ENCODE data around the gene MAPKBP1.

MAPKBP1 gene

GRCh38 chr15:41777421-41777973, 3.2 kb downstream of the MAPKBP1 start:
- H3K4me3 ChIP-seq (ENCODE audit: low read depth, low read length): peak overlapping the region; percentile 12; the same call in 1 of the 2 replicates
- TF ChIP-seq CTCF (IDR thresholded peaks at IDR 0.05; ENCODE audit: low read depth, low read length): no peak

GRCh38 chr15:41778521-41778920, 4.2 kb downstream of the MAPKBP1 start:
- TF ChIP-seq CTCF (IDR thresholded peaks at IDR 0.05; ENCODE audit: low read depth, low read length): no peak
- H3K4me3 ChIP-seq (ENCODE audit: low read depth, low read length): no peak overlapping the region

GRCh38 chr15:41779662-41780157, 5.4 kb downstream of the MAPKBP1 start:
- H3K4me3 ChIP-seq (ENCODE audit: low read depth, low read length): 0 out of 2 replicates have a peak overlapping the region, but pooled peaks have one; percentile 0
- no peak for TF ChIP-seq CTCF (IDR thresholded peaks at IDR 0.05; ENCODE audit: low read depth, low read length)

GRCh38 chr15:41780266-41780665, 6.0 kb downstream of the MAPKBP1 start:
- 0 out of 2 replicates have a peak overlapping the region, but pooled peaks have one; percentile 0 for H3K4me3 ChIP-seq (ENCODE audit: low read depth, low read length)
- TF ChIP-seq CTCF (IDR thresholded peaks at IDR 0.05; ENCODE audit: low read depth, low read length): no peak

GRCh38 chr15:41780727-41781126, 6.4 kb downstream of the MAPKBP1 start:
- no peak overlapping the region for H3K4me3 ChIP-seq (ENCODE audit: low read depth, low read length)
- TF ChIP-seq CTCF (IDR thresholded peaks at IDR 0.05; ENCODE audit: low read depth, low read length): no peak

GRCh38 chr15:41782371-41783282, 8.3 kb downstream of the MAPKBP1 start:
- no peak overlapping the region for H3K4me3 ChIP-seq (ENCODE audit: low read depth, low read length)
- no peak for TF ChIP-seq CTCF (IDR thresholded peaks at IDR 0.05; ENCODE audit: low read depth, low read length)

- H3K4me3 ChIP-seq (ENCODE audit: low read depth, low read length): no peak overlapping the region
- TF ChIP-seq CTCF (IDR thresholded peaks at IDR 0.05; ENCODE audit: low read depth, low read length): no peak
These were observed 9.0 kb downstream of the MAPKBP1 start for GRCh38 chr15:41783296-41783695.
